GM19328 (cell line): Measurements from ENCODE around the gene KIF23.
A peak's percentile ranks its signal among the peaks of the same experiment; 100 is the strongest.
"Not testable (repeated sequence)": the region's sequence is repeated elsewhere in the genome, so short reads cannot be mapped to it uniquely, and the experiment has no call there.

Experiments
- ATAC-seq: cut with Tn5 transposase; IDR thresholded peaks from one replicate; pipeline ENCODE4 v1.9.1; 2021; ENCODE audit warnings: mild to moderate bottlenecking, moderate library complexity; ENCODE audit not compliant: unreplicated experiment

The KIF23 gene

DNA sequence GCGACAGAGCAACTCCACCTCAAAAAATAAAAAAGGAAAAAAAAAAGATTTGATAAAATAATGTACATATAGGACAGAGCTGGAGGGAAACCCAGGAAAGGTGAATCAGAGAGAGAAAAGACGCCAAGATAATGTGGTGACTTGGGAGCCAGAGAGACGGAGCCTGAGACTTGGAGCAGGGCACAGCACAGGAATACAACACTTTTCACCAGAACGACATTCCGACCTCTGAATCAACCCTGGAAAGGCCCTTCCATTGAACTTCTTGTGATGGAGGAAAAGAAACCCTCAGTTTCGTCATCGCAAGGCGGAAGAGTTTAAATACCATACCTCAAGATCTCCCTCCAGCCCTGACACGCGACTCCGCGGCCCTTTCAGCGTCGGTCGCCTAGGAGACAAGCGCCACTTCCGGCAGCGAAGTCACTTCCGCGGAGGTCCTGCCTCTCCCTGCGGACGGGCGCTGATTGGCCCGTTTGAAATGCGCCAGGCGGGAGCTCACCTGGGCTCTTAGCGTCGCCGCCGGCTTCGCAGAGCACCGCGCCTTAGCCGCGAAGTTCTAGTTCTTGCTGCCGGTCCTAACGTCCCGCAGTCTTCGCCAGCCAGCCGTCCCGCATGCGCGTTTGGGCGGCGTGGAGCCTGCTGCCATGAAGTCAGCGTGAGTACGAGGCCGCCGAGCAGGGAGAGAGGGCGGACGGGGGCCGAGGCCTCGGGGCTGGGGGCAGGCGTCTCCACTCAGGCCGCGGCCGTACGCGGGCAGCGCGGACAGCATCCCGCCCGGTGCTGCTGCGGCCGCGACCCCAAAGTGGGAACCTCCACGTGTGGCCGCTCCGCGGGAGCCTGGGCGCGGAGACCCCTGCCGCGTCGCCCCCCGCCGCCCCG is at the start of gene KIF23:
Gene KIF23, plus strand, starts transcription at position 528 of the 879 bp plus-strand sequence. Its CDS starts 117 bp downstream, at position 645.
- peak; percentile 95 for ATAC-seq

DNA sequence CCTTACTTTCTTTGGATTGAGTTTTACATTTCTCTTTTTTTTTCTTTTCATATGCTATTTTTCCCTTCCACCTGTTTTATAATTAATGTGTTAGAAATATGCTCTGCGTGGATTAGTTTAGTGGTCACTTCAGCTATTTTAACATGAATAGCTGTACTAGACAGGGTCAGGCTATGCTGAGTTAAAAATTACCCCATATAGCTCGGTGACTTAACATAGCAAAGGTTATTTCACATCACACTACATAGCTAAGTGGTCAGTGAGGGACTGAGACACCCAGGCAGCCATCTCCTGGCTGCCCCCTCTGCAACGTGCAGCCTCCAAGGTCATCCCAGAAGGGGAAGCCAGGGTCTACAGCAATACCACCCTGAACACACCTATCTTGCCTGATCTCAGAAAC is 46.9 kb upstream of the KIF23 start:
- ATAC-seq, result no peak

DNA sequence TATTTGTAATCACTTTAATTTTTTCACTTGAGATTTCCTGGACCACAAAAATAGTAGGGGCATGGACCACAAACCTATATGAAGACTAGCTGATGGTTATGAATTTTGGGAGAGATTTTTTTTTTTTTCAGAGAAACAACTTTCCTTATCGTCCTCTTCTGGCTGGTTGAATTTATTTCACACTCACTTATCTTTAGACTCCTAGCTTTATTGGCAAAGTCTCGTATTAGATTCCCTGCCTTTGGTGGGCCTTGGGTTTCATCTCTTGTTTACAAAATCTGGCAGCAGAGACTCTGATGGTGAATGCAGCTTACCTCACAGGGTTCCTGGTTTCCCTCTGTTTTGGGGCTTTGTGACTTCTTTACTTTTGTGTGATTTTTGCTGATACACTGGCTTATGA is 44.5 kb upstream of the KIF23 start:
- no peak for ATAC-seq

DNA sequence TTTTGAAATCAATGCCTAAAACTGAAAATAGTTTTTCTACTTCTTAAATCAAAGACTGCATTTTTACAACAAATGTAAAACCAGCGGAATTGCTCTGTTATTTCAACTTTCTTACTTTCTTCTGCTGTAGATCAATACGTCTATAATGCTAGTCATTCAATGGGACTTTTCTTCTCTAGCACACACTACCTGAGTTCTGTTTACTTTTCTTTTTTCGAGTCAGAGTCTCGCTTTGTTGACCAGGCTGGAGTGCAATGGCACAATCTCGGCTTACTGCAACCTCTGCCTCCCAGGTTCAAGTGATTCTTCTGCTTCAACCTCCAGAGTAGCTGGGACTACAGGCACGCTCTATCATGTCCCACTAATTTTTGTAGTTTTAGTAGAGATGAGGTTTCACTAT is 40.7 kb upstream of the KIF23 start:
- ATAC-seq, result no peak

DNA sequence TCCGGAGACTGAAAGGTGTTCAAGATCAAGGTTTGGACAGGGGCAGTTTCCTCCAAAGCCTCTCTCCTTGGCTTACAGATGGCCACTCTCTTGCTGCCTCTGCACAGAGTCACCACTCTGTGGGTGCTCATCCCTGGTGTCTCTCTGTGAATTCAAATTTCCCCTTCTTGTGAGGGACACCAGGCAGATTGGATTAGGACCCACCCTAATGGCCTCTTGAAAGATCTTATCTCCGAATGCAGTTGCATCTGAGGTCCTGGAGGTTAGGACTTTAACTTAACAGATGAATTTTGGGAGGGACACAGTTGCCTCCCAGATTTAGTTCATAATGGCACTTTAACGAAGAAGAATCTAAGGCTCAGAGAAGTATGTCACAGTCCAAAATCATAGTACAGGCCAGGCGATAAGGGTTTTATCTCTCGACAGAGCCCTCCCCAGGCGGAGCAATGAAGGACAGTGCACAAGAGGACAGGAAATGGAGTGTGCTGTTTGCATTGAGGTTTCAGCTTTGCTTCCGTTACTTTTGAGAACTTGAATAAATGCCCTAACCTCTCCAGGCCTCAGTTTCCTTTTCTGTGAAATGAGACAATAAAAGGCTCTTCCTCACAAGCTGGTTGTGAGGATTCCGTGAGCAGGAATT is 38.9 kb upstream of the KIF23 start:
- no peak for ATAC-seq

GRCh38 chr15:69377216-69377970 is 36.8 kb upstream of the KIF23 start:
- no peak for ATAC-seq

GRCh38 chr15:69380100-69380725 is 33.9 kb upstream of the KIF23 start:
- ATAC-seq, result no peak

DNA sequence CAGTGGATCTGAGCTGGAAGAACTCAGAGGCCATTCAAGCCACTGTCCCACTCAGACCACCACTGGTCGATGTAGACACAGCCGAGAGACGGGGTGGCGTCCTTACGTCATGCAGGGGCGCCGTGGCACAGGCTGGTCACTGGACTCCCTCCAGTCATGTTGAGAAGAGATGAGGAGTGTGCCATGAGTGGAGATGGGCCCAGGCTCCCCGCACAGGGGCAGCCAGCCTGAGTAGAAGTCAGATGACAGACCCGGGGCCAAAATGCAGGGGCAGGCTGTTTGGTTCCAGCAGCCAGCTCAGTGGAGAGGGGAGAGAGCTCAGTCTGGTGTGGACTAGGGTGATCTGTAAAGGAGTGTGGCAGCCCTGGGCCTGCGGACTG is 33.4 kb upstream of the KIF23 start:
- ATAC-seq, result no peak

GRCh38 chr15:69382176-69382575 is 32.0 kb upstream of the KIF23 start:
- ATAC-seq, result not testable (repeated sequence)

GRCh38 chr15:69384066-69384465 is 30.1 kb upstream of the KIF23 start:
- not testable (repeated sequence) for ATAC-seq

DNA sequence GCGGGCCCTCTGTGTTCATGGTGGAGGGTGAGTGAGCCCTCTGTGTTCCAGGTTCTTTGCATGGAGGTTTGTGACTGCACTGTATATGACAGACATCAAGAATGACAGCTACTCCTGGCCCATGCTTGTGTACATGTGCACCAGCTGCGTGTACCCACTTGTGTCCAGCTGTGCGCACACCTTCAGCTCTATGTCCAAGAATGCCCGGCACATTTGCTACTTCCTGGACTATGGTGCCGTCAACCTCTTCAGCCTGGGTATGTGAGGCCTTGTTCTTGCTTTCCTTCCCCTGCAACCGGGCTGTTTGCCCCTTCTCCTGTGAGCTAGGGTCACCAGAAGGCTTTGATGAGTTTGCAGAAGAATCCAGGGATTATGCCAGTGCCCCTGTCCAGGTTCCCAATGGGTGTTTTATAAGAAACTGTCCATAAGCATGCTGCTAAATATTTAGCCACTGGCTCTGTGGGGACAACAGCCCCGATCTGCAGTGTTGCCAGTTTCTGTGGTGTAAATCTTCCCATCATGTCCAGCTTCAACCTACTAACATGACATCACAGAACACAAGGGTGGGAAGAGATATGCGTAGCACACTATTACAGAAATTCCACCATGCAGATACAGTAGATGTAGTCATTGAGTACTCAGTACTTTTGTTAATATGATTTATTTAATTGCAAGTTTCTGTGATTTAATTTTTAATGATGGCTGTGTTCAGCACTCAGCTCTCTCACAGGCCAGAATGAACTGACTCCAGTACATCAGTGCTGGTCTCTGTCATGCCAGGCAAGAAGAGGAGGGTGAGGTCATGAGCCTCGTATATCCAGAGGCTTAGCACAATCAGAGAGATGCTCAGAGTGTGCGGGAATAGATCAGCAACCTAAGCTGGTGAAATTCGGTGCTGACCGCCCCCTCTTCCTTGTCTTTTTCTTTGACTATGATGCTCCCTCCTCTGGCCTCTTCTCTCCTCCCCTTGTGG is 29.2 kb upstream of the KIF23 start:
- ATAC-seq, result no peak

GRCh38 chr15:69385831-69386230 is 28.3 kb upstream of the KIF23 start:
- ATAC-seq, result no peak

DNA sequence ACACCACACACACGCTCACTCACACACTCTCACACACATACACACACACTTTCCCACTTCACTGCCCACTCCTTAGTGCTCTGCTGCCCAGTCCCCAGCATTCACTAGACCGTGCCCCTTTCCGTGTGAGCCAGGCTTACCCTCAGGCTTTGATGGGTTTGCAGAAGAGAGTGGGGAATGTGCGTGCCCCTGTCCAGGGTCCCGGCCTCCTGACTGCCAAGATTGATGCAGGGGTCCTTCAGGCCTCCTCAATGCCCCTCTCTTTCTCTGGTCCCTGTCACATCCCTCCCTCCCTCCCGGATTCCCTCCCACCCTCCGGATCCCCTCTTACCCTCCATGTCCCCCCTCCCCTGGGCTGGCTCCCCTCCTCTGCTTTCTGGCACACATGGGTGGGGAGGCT is 27.9 kb upstream of the KIF23 start:
- ATAC-seq, result no peak

DNA sequence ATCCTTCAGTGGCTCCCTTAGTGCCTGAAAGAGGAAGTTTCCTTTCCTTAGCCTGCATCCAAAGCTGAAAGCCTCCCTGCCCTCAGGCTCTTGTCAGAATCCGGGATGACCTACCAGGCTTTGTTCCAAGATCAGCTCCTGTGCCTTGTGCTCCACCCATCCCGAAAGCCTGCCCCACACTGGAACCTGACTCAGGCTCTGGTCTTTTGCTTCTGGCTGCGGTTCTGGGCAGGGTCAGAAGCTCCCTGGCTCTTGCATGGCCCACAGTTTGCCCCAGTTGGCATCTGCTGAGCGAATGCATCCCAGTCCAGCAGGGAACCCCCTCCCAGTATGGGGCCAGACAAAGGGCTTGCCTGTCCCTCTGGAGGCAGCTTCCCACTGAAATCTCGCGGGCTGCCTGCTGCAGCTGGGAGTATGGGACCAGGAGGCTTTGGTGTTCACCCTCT is 25.9 kb upstream of the KIF23 start:
- no peak for ATAC-seq

DNA sequence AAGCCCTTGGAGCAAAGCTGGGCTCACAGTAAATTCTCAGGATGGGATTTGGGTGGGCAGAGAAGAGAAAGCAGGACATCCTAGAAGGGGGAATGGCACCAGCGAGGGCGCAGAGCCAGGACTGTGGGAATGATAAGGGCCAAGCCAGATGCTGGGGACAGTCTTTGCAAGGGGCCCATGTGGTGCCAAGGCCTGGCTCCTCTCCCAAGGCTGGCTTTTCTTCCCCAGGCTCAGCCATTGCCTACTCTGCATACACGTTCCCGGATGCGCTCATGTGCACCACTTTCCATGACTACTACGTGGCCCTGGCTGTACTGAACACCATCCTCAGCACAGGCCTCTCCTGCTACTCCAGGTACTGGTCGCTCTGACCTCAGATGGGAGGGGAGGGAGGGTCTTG is 24.7 kb upstream of the KIF23 start:
- ATAC-seq, result no peak

GRCh38 chr15:69390575-69390974 is 23.6 kb upstream of the KIF23 start:
- no peak for ATAC-seq

GRCh38 chr15:69391046-69391757 is 22.9 kb upstream of the KIF23 start:
- ATAC-seq, result no peak

DNA sequence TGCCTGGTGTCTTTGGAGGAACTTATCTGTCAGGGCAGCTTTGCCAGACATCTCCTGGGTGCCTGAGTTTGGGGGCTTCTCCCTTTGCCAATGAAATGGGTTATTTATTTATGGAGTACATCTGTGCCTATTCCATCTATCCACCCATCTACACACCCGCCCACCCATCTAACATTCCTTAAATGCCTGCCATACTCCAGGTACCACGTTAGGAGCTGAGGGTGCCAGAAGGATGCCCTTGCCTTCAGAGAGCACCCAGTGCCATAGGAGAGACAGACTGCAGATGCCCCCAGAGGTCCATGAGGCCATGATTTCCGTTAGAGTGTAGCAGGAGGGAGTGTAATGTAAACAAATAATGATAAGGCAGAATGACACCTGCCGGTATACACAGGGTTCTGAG is 21.8 kb upstream of the KIF23 start:
- ATAC-seq, result no peak

DNA sequence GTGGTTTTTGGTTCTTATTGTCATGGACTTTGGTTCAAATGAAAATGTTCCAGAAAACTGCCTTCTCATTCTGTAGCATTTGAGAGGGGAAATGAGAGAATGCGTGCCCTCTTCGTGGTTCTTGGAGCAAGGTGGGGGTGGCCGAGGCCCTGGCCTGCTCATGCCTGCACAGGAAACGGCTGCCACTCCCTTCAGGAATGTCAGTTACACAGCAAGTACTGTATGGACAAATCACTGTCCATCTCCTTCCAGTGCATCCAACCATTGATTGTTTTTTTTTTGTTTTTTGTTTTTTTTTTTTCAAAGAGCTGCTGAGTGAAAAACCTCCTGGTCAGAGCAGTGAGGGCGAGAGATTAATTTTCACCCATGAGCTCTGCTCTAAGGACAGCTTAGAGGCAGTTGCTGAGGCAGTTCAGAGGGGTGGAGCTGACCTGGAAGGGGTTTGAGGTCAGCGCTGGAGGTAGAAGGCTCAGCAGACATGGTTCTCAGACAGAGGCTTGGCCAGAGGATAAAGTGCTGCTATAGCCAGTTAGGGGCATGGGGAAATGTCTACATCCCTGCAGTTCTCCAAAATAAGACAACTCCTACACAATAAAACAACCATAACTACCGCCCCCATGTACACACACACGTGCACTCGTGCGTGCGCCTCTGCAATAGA is 20.2 kb upstream of the KIF23 start:
- no peak for ATAC-seq
